ENCODE measurements around the gene TTC28. TPM values are rescaled to one million over a fixed set of nuclear protein-coding genes. Genes with fewer than 3 reads are reported as not detected.

Gene TTC28
- total and polyA plus RNA-seq, 10 of the 15 experiments (the other 5 are each of a cell fraction or from before 2014, with no cell fraction given), result 0.15 to 8.4 (median 1.4) TPM

GRCh38 chr22:28373831-28374230, 305.8 kb downstream of the TTC28 start (continued):
- TF ChIP-seq ZBTB4 (CRISPR knock-in tag; IDR thresholded peaks at IDR 0.05) (no peak), DPF2 (IDR thresholded peaks at IDR 0.05) (no peak), SUZ12 (IDR thresholded peaks at IDR 0.05; ENCODE audit: unreplicated experiment) (no peak), BACH1 (IDR thresholded peaks at IDR 0.05; ENCODE audit: borderline replicate concordance) (no peak), NFXL1 (IDR thresholded peaks at IDR 0.05; ENCODE audit: borderline replicate concordance) (no peak), JUNB (IDR thresholded peaks at IDR 0.05) (no peak), POLR2AphosphoS2 (IDR thresholded peaks at IDR 0.05; ENCODE audit: low read depth, low read length) (no peak), RELA (IDR thresholded peaks at IDR 0.05; ENCODE audit: borderline replicate concordance, partially characterized antibody) (no peak), ZNF24 (IDR thresholded peaks at IDR 0.05) (no peak), ZBTB33 (IDR thresholded peaks at IDR 0.05) (no peak), MEF2A (IDR thresholded peaks at IDR 0.05; ENCODE audit: insufficient read depth, low read depth, low read length) (no peak), EP300 (IDR thresholded peaks at IDR 0.05; ENCODE audit: borderline replicate concordance in 1 of 2, control insufficient read depth in 1 of 2, low read depth in 2 of 2, low read length in 2 of 2) (no peak), ZBTB11 (CRISPR knock-in tag; IDR thresholded peaks at IDR 0.05) (no peak), ZBED1 (IDR thresholded peaks at IDR 0.05; ENCODE audit: borderline replicate concordance) (no peak)

Data from GM12878 (cell line).